Fibroblast of lung (primary cell): ENCODE data around the gene ZNF469. TPM values are rescaled to one million over a fixed set of nuclear protein-coding genes. Genes with fewer than 3 reads are reported as not detected.

Experiments used
- DNase-seq, 2 donors: peaks; one replicate each; pipeline versions ENCODE4 v3.0.0 to v3.0.0-alpha.2; 2010; ENCODE audit warnings: low read depth in 2 of 2
- H2AFZ ChIP-seq: 2 replicates; pipeline ENCODE4 v1.5.1; 2012; ENCODE audit warnings: low read length, control low read depth, inconsistent platforms
- H3K27ac ChIP-seq: 2 replicates; pipeline ENCODE4 v1.5.1; 2011; ENCODE audit warnings: low read length, control low read depth; ENCODE audit not compliant: insufficient read depth
- H3K27me3 ChIP-seq: 2 replicates; pipeline ENCODE4 v1.5.1; 2011; ENCODE audit warnings: mild to moderate bottlenecking, low read length; ENCODE audit not compliant: control insufficient read depth, insufficient read depth
- H3K36me3 ChIP-seq: 2 replicates; pipeline ENCODE4 v1.5.1; 2011; ENCODE audit warnings: low read length; ENCODE audit not compliant: control insufficient read depth, insufficient read depth
- H3K4me1 ChIP-seq: 2 replicates; pipeline ENCODE4 v1.5.1; 2011; ENCODE audit warnings: low read length; ENCODE audit not compliant: control insufficient read depth, insufficient read depth; ENCODE audit errors: extremely low read depth
- H3K4me2 ChIP-seq: 2 replicates; pipeline ENCODE4 v1.5.1; 2011; ENCODE audit warnings: low read length, control low read depth; ENCODE audit not compliant: insufficient read depth; ENCODE audit errors: extremely low read depth
- H3K4me3 ChIP-seq, 4 experiments: fragments of 200-600 bp in 1 of 4; sonication (generic) in 1 of 4; replicated peaks in 1 of 4; 2 replicates each; pipeline ENCODE4 v1.5.1; 2011 to 2016; ENCODE audit warnings: low read length in 4 of 4, low read depth in 3 of 4, mild to moderate bottlenecking in 3 of 4, control low read depth in 2 of 4, inconsistent platforms in 1 of 4, mixed read lengths in 1 of 4; ENCODE audit not compliant: insufficient read depth in 1 of 4; ENCODE audit errors: control extremely low read depth in 1 of 4
- H3K79me2 ChIP-seq: 2 replicates; pipeline ENCODE4 v1.5.1; 2012; ENCODE audit warnings: mild to moderate bottlenecking, low read length, inconsistent platforms; ENCODE audit not compliant: control insufficient read depth, insufficient read depth
- H3K9ac ChIP-seq: 2 replicates; pipeline ENCODE4 v1.5.1; 2011; ENCODE audit warnings: mild to moderate bottlenecking, low read length, control low read depth; ENCODE audit not compliant: insufficient read depth
- H3K9me3 ChIP-seq: 2 replicates; pipeline ENCODE4 v1.5.1; 2012; ENCODE audit warnings: low read depth, low read length; ENCODE audit not compliant: control insufficient read depth, insufficient read depth
- H4K20me1 ChIP-seq: 2 replicates; pipeline ENCODE4 v1.5.1; 2011; ENCODE audit warnings: low read length; ENCODE audit not compliant: control insufficient read depth, insufficient read depth; ENCODE audit errors: extremely low read depth
- EZH2 ChIP-seq: IDR thresholded peaks from 2 replicates; pipeline ENCODE4 v1.5.1; 2012; ENCODE audit warnings: low read length, control low read depth, mild to moderate bottlenecking; ENCODE audit errors: missing control alignments
- polyA plus RNA-seq, 2 donors: library from polyadenylated mRNA; depleted of rRNA in 1 of 2; stranded (reverse) in 1 of 2; unstranded in 1 of 2; fragments of >200 nt; gene quantifications; 2 replicates each; pipeline ENCODE4 v1.2.1, GENCODE V29; 2011 to 2012; ENCODE audit warnings: missing spikeins in 1 of 2
- total RNA-seq: library from RNA; depleted of rRNA; stranded (reverse); fragments of >200 nt; gene quantifications from 2 replicates; pipeline ENCODE4 v1.2.1, GENCODE V29; 2014
- TF ChIP-seq, protein P1 (sequence below), 2 donors: IDR thresholded peaks in 1 of 2; conservative IDR thresholded peaks in 1 of 2; 1 replicate in 1 of 2; 2 replicates in 1 of 2; pipeline ENCODE4 v1.5.1; 2011 to 2012; ENCODE audit warnings: low read length in 2 of 2, control low read depth in 1 of 2, inconsistent platforms in 1 of 2, low read depth in 1 of 2, mild to moderate bottlenecking in 1 of 2

The ZNF469 gene
- total and polyA plus RNA-seq, 2 donors (not counting 1 experiment from before 2014, with no cell fraction given) = 0.82 to 1.5 TPM

DNA sequence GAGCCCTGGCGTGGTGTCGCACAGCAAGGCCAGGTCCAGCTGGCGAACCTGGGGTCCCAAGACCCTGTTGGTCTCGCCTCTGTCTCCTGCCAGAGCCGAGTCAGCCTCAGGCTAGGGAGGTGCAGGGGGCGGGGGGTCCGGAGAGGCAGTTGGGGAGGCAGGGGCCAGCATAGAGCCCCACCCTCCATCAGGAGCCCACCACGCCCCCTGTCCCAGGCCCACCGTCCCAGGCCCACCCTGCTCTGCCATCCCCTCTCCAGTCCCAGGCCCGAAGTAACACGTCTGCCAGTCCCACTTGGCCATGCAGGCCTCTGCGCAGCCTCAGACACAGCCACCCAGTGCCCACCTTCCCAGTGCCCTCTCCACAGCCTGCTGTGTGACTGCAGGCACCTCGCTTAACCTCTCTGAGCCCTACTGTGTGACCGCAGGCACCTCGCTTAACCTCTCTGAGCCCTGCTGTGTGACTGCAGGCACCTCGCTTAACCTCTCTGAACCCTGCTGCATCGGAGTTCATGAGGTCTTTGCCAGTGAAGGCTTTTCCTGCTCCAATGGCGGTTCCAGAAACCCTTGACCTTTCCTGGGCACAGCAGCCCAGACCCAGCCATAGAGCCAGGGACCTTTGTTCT, 29.3 kb downstream of the ZNF469 start:
- no peaks in the 10 kb centered on the region for H3K79me2 ChIP-seq
- H3K27ac ChIP-seq = no peak overlapping the region
- no peaks in the 10 kb centered on the region for H4K20me1 ChIP-seq
- no peaks in the 10 kb centered on the region for H3K4me1 ChIP-seq
- no peaks in the 10 kb centered on the region for H3K9me3 ChIP-seq
- TF ChIP-seq, protein P1, sequence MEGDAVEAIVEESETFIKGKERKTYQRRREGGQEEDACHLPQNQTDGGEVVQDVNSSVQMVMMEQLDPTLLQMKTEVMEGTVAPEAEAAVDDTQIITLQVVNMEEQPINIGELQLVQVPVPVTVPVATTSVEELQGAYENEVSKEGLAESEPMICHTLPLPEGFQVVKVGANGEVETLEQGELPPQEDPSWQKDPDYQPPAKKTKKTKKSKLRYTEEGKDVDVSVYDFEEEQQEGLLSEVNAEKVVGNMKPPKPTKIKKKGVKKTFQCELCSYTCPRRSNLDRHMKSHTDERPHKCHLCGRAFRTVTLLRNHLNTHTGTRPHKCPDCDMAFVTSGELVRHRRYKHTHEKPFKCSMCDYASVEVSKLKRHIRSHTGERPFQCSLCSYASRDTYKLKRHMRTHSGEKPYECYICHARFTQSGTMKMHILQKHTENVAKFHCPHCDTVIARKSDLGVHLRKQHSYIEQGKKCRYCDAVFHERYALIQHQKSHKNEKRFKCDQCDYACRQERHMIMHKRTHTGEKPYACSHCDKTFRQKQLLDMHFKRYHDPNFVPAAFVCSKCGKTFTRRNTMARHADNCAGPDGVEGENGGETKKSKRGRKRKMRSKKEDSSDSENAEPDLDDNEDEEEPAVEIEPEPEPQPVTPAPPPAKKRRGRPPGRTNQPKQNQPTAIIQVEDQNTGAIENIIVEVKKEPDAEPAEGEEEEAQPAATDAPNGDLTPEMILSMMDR (conservative IDR thresholded peaks at IDR 0.05 in 1 of 2, IDR thresholded peaks at IDR 0.05 in 1 of 2; ENCODE audit: low read depth in 1 of 2, low read length in 2 of 2) = no peak
- no peak for TF ChIP-seq EZH2
- no peak overlapping the region for H3K4me2 ChIP-seq
- no peak overlapping the region for H3K9ac ChIP-seq
- no peaks in the 10 kb centered on the region for H3K27me3 ChIP-seq
- no peak for DNase-seq
- no peak overlapping the region for H2AFZ ChIP-seq
- H3K36me3 ChIP-seq = no peaks in the 10 kb centered on the region
- H3K4me3 ChIP-seq = no peak overlapping the region

DNA sequence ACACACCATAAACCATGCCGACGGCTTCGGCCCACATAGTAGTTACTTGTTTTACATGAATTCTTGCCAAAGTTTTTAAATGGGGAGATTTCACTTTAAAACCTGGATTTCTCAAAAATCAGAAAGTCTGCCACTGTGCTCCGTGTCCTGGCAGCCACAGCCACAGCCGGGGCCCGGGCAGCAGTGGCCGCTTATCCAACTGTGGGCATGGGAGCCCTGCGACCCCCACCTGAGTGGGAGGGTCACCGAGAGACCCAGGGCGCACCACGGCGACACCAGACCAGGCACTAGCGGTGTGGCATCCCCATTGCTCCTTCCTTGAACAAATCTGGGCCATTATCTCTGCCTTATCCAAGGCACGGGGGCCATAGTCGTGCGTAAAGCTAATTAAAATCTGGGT, 30.0 kb downstream of the ZNF469 start:
- no peaks in the 10 kb centered on the region for H3K27me3 ChIP-seq
- no peak overlapping the region for H3K4me2 ChIP-seq
- no peak overlapping the region for H3K9ac ChIP-seq
- H3K4me1 ChIP-seq = no peaks in the 10 kb centered on the region
- no peaks in the 10 kb centered on the region for H4K20me1 ChIP-seq
- no peak for DNase-seq
- H2AFZ ChIP-seq = no peak overlapping the region
- no peaks in the 10 kb centered on the region for H3K79me2 ChIP-seq
- H3K27ac ChIP-seq = no peak overlapping the region
- no peak overlapping the region for H3K4me3 ChIP-seq
- TF ChIP-seq, protein P1 (conservative IDR thresholded peaks at IDR 0.05 in 1 of 2, IDR thresholded peaks at IDR 0.05 in 1 of 2; ENCODE audit: low read depth in 1 of 2, low read length in 2 of 2) = no peak
- TF ChIP-seq EZH2 = no peak
- H3K36me3 ChIP-seq = no peaks in the 10 kb centered on the region
- no peaks in the 10 kb centered on the region for H3K9me3 ChIP-seq

DNA sequence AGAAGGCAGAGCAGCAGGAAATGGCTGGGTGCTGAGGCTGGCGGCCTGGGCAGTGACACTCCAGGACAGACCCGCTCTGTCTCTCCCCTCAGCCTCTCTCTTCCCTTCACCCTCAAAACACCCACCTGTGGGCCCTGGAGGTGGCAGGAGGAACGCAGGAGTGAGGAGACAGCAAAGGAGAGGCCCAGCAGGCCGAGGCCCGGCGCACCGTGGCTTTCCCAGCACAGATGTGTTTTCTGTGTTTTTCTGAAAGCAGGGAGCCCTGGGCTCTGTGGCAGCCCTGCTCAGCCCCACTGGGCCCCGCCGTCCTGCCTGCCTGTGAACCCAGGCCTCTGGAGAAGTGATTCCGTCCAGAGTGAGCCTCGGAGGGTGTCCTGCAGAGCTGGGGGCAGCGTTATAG, 30.5 kb downstream of the ZNF469 start:
- Histone ChIP-seq H2AFZ (no peak overlapping the region), H3K36me3 (no peaks in the 10 kb centered on the region), H3K9ac (no peak overlapping the region), H3K27ac (no peak overlapping the region), H3K27me3 (no peaks in the 10 kb centered on the region), H4K20me1 (no peaks in the 10 kb centered on the region), H3K4me1 (no peaks in the 10 kb centered on the region), H3K4me3 (no peak overlapping the region), H3K79me2 (no peaks in the 10 kb centered on the region), H3K9me3 (no peaks in the 10 kb centered on the region), H3K4me2 (no peak overlapping the region)
- no peak for TF ChIP-seq EZH2
- TF ChIP-seq, protein P1 (conservative IDR thresholded peaks at IDR 0.05 in 1 of 2, IDR thresholded peaks at IDR 0.05 in 1 of 2; ENCODE audit: low read depth in 1 of 2, low read length in 2 of 2) = no peak
- DNase-seq = no peak
